KMS-11 (cell line): ENCODE results near the gene CBX1.
A peak's percentile ranks its signal among the peaks of the same experiment; 100 is the strongest.

Source experiments
- H2AFZ ChIP-seq: fragments of 200-600 bp; sonication (generic); 2 replicates; pipeline ENCODE4 v1.6.1; 2016; ENCODE audit warnings: antibody characterized with exemption, mixed run types, low read depth
- H3K27ac ChIP-seq: fragments of 200-600 bp; sonication (generic); 2 replicates; pipeline ENCODE4 v1.6.1; 2016; ENCODE audit warnings: mild to moderate bottlenecking, mixed run types
- H3K27me3 ChIP-seq: fragments of 200-600 bp; sonication (generic); 2 replicates; pipeline ENCODE4 v1.6.1; 2017; ENCODE audit warnings: mild to moderate bottlenecking, low read depth, mixed run types, moderate library complexity; ENCODE audit not compliant: insufficient read depth
- H3K36me3 ChIP-seq: fragments of 200-600 bp; sonication (generic); 2 replicates; pipeline ENCODE4 v1.6.1; 2017; ENCODE audit warnings: mild to moderate bottlenecking, mixed run types; ENCODE audit not compliant: insufficient read depth
- H3K4me1 ChIP-seq: fragments of 200-600 bp; sonication (generic); 2 replicates; pipeline ENCODE4 v1.6.1; 2016; ENCODE audit warnings: mild to moderate bottlenecking, low read depth, mixed run types; ENCODE audit not compliant: poor library complexity, severe bottlenecking
- H3K4me2 ChIP-seq: fragments of 200-600 bp; sonication (generic); 2 replicates; pipeline ENCODE4 v1.7.0; 2016; ENCODE audit warnings: mild to moderate bottlenecking, mixed run types
- H3K4me3 ChIP-seq: fragments of 200-600 bp; sonication (generic); IDR thresholded peaks from 2 replicates; pipeline ENCODE4 v1.6.1; 2017; ENCODE audit warnings: low read depth, low read length, mixed read lengths; ENCODE audit not compliant: insufficient read depth
- H3K79me2 ChIP-seq: fragments of 200-600 bp; sonication (generic); 2 replicates; pipeline ENCODE4 v1.6.1; 2016; ENCODE audit warnings: low read depth, mixed run types; ENCODE audit not compliant: insufficient read depth
- H3K9ac ChIP-seq: fragments of 200-600 bp; sonication (generic); 2 replicates; pipeline ENCODE4 v1.6.1; 2016; ENCODE audit warnings: mild to moderate bottlenecking, mixed run types
- H4K20me1 ChIP-seq: fragments of 200-600 bp; sonication (generic); 2 replicates; pipeline ENCODE4 v1.6.1; 2016; ENCODE audit warnings: mild to moderate bottlenecking, mixed run types; ENCODE audit not compliant: insufficient read depth
- TF ChIP-seq, protein P1 (sequence below): fragments of 200-600 bp; sonication (generic); conservative IDR thresholded peaks from 2 replicates; pipeline ENCODE4 v1.6.1; 2017; ENCODE audit warnings: low read depth, mild to moderate bottlenecking, antibody characterized with exemption, low read length, moderate library complexity, mixed read lengths

Gene CBX1

DNA sequence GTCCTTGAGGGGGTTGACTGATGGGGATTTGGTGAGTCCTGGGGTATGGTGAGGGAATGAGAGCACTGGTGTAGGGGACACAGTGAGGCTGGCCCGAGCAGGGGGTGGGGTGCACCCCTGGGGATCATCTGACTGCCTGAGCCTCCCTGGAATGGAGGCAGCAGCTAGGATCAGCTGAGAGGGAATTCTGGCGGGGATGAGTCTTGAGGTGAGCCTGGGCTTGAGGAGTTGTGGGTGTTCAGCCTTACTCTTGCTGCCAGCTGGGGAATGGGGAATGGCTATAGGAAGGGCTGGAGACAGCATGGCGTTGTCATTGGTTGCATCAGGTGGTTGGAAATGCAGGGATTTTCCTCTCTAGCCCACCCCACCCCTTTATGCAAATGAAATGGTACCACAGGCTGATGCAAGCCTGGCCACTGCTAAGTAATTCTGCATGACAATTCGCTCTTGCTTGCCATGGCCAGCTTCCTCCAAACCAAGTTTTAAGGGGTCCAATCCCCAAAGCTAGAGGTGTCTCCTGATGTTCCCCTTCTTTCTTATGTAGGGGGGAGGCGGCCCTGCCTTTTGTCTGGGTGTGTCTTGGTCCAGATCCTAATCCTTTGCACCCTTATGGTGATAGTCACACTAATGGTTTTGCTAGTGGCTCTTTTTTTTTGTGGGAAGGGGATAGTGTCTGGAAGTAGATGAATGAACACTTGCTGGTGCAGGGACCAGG is 45.6 kb downstream of the CBX1 start:
- TF ChIP-seq, protein P1, sequence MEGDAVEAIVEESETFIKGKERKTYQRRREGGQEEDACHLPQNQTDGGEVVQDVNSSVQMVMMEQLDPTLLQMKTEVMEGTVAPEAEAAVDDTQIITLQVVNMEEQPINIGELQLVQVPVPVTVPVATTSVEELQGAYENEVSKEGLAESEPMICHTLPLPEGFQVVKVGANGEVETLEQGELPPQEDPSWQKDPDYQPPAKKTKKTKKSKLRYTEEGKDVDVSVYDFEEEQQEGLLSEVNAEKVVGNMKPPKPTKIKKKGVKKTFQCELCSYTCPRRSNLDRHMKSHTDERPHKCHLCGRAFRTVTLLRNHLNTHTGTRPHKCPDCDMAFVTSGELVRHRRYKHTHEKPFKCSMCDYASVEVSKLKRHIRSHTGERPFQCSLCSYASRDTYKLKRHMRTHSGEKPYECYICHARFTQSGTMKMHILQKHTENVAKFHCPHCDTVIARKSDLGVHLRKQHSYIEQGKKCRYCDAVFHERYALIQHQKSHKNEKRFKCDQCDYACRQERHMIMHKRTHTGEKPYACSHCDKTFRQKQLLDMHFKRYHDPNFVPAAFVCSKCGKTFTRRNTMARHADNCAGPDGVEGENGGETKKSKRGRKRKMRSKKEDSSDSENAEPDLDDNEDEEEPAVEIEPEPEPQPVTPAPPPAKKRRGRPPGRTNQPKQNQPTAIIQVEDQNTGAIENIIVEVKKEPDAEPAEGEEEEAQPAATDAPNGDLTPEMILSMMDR = no peak
- peaks cover 83% of the 10 kb centered on the region for H3K4me1 ChIP-seq
- no peaks in the 10 kb centered on the region for H4K20me1 ChIP-seq
- peak overlapping the region; percentile 76 for H3K27ac ChIP-seq
- H2AFZ ChIP-seq = no peak overlapping the region
- no peaks in the 10 kb centered on the region for H3K27me3 ChIP-seq
- peak overlapping the region; percentile 89 for H3K4me2 ChIP-seq
- H3K79me2 ChIP-seq = peaks cover 78% of the 10 kb centered on the region
- peak overlapping the region; percentile 58; the same call in 1 of the 2 replicates for H3K9ac ChIP-seq
- H3K36me3 ChIP-seq = peaks cover 11% of the 10 kb centered on the region; the same call in 1 of the 2 replicates
- H3K4me3 ChIP-seq = no peak overlapping the region

DNA sequence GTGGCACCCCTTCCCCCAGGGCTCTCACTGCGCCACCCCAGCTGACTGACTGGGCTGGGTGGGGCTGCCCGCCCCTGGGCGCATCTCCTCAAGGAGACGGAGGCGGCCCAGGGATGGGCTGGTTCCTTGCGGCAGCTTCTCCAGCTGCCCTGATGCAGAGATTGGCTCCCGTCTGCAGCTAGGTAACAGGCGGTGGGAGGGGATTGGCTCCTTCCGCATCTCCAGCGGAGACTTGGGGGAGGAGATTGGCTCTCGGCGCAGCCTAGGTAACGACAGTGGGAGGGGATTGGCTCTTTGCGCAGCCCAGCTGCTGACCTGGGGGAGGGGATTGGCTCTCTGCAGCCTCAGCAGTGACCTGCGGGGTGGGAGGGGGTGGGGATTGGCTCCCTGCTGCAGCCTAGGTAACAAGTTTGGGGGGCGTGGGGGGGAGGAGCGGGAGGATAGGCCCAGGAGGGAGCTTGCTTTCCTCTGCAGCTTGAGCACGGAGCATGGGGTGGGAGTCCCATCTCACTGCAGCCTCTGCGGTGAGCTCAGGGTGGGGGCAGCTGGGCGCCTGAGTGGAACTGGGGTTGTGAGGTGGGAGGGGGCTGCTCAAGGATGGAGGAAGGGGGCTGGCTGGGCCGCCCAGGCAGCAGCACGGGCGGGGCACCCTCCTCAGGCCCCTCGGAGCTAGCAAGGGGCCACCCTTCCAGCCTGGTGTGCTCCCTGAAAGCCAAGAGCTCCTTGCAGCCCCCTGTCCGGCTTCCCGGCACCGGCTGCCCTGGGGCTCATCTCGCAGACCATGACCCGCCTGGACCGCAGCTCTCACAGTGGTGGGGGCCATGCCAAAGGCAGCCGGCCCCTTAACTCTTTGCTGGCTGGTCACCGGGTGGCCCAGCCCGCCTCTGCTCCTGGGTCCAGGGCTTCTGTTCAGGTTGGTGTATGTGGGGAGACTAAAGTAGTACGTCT is 46.8 kb downstream of the CBX1 start:
- H3K4me2 ChIP-seq = peak overlapping the region; percentile 89
- H3K27me3 ChIP-seq = no peaks in the 10 kb centered on the region
- H3K36me3 ChIP-seq = peaks cover 11% of the 10 kb centered on the region; the same call in 1 of the 2 replicates
- H3K9ac ChIP-seq = no peak overlapping the region
- H3K4me1 ChIP-seq = peaks cover 94% of the 10 kb centered on the region
- H2AFZ ChIP-seq = no peak overlapping the region
- no peaks in the 10 kb centered on the region for H4K20me1 ChIP-seq
- TF ChIP-seq, protein P1 = no peak
- no peak overlapping the region for H3K4me3 ChIP-seq
- peaks cover 90% of the 10 kb centered on the region for H3K79me2 ChIP-seq
- peak overlapping the region; percentile 94 for H3K27ac ChIP-seq

DNA sequence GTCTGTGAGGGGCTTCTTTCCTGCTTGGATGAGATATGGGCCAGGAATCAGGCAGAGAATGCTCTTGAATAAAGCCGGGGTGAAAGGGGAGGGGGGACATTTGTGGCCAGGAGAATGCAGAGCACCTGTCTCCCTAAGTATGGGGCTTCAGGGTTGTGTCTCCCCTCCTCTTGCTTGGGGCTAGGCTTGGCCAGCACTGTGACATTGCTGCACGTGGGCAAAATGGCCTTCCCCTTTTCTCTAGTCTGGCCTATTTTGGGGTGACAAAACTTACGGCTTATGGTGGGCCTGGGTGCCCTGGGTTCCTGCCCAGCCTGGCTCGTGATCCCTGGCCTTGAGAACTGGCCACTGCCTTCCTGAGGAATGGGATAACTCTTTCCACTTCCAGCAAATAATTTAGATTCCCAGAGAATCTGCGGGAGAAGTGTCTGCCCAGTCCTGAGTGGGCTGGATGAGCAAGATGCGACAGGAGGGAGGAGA is 47.5 kb downstream of the CBX1 start:
- Histone ChIP-seq H3K4me1 (peaks cover 90% of the 10 kb centered on the region), H3K79me2 (peaks cover 90% of the 10 kb centered on the region), H3K9ac (peak overlapping the region; percentile 2; the same call in 1 of the 2 replicates), H3K27me3 (no peaks in the 10 kb centered on the region), H3K27ac (peak overlapping the region; percentile 94; the same call in 1 of the 2 replicates), H2AFZ (no peak overlapping the region), H3K4me3 (no peak overlapping the region), H3K4me2 (peak overlapping the region; percentile 80), H3K36me3 (peaks cover 9% of the 10 kb centered on the region; the same call in 1 of the 2 replicates), H4K20me1 (no peaks in the 10 kb centered on the region)
- TF ChIP-seq, protein P1 = no peak

DNA sequence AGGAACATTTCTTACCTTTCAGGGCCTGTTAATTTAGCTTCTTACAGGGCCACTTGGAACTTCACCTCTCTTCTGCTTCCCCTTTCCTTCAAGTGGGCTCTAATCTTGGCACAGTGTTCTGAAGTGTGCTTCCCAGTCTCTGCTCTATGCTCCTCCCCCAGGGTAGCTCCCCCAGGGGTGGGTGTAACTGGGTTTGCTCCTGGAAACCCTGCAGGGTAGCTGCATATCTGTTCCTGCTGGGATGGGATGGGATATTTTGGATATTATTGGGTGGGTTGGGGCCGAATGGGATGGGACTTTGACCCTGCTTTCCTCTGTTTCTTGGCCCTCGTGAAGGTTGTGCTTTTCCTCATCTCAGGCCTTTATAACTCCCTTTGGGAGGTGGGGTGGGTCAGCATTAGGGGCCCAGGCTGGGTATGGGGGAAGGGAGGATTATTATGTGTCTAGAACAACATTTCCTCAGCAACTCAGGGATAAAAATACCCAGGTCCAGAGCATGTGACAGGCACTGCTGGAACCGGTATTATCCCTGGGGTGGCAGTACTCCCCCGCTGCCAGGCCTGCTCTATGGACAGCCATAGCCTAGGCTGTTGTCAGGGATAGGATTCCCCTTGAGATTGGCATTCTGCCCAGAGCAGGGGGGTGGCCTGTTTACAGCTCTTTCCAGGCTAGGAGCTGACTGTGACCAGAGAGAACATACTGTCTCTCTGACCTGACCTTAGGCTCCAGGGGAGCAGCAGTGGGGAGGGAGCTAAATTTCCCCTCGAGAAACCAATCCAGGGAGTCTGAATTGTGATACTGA is 48.1 kb downstream of the CBX1 start:
- no peaks in the 10 kb centered on the region for H4K20me1 ChIP-seq
- no peak overlapping the region for H2AFZ ChIP-seq
- H3K36me3 ChIP-seq = peaks cover 8% of the 10 kb centered on the region; the same call in 1 of the 2 replicates

More for the DNA sequence above, 48.1 kb downstream of the CBX1 start:
- Histone ChIP-seq H3K4me1 (peaks cover 85% of the 10 kb centered on the region), H3K27me3 (no peaks in the 10 kb centered on the region), H3K9ac (peak overlapping the region; percentile 2; the same call in 1 of the 2 replicates), H3K4me2 (peak overlapping the region; percentile 80), H3K4me3 (no peak overlapping the region), H3K79me2 (peaks cover 85% of the 10 kb centered on the region), H3K27ac (peak overlapping the region; percentile 94; the same call in 1 of the 2 replicates)
- TF ChIP-seq, protein P1 = no peak
